HepG2 (cell line): ENCODE data around the gene RETREG2. TPM values are rescaled to one million over a fixed set of nuclear protein-coding genes. Genes with fewer than 3 reads are reported as not detected.

ENCODE experiments used
- ARHGAP35 ChIP-seq: sonication (generic); formaldehyde crosslinking; IDR thresholded peaks from 2 replicates; pipeline ENCODE4 v1.9.0; 2022; ENCODE audit warnings: mild to moderate bottlenecking, inconsistent platforms, moderate library complexity, missing genetic modification reagents, borderline replicate concordance
- DR1 ChIP-seq: sonication (generic); formaldehyde crosslinking; IDR thresholded peaks from 2 replicates; pipeline ENCODE4 v1.8.0; 2021; ENCODE audit warnings: mild to moderate bottlenecking, missing genetic modification reagents, inconsistent platforms
- FOXK2 ChIP-seq: fragments of 450-650 bp; IDR thresholded peaks from 2 replicates; pipeline ENCODE4 v1.6.1; 2016
- HMGXB4 ChIP-seq, 2 experiments: sonication (generic) in 1 of 2; formaldehyde crosslinking in 1 of 2; IDR thresholded peaks; 2 replicates each; pipeline versions ENCODE4 v1.4.0 to v1.6.1; 2018 to 2020; ENCODE audit warnings: missing genetic modification reagents in 2 of 2, borderline replicate concordance in 1 of 2, low read depth in 1 of 2, mild to moderate bottlenecking in 1 of 2, missing biosample characterization in 1 of 2
- HOXD1 ChIP-seq: sonication (generic); formaldehyde crosslinking; IDR thresholded peaks from 2 replicates; pipeline ENCODE4 v1.5.0; 2020; ENCODE audit warnings: missing genetic modification reagents
- MEIS1 ChIP-seq: sonication (generic); formaldehyde crosslinking; IDR thresholded peaks from 2 replicates; pipeline ENCODE4 v1.9.0; 2021; ENCODE audit warnings: mild to moderate bottlenecking, missing genetic modification reagents, moderate library complexity, borderline replicate concordance
- NR2F2 ChIP-seq: IDR thresholded peaks from 2 replicates; pipeline ENCODE4 v1.6.1; 2012; ENCODE audit warnings: low read depth, inconsistent platforms, borderline replicate concordance
- NRL ChIP-seq: sonication (generic); formaldehyde crosslinking; IDR thresholded peaks from 2 replicates; pipeline ENCODE4 v1.5.0; 2020; ENCODE audit warnings: missing genetic modification reagents, mild to moderate bottlenecking, moderate library complexity, borderline replicate concordance
- POLR2AphosphoS5 ChIP-seq: IDR thresholded peaks from 2 replicates; pipeline ENCODE4 v1.6.1; 2012; ENCODE audit warnings: low read depth, low read length
- TOPORS ChIP-seq: sonication (generic); formaldehyde crosslinking; IDR thresholded peaks from 2 replicates; pipeline ENCODE4 v1.8.0; 2023; ENCODE audit warnings: mild to moderate bottlenecking, missing genetic modification reagents
- ZBTB2 ChIP-seq: sonication (generic); formaldehyde crosslinking; IDR thresholded peaks from 2 replicates; pipeline ENCODE4 v1.8.0; 2022; ENCODE audit warnings: low read depth, missing genetic modification reagents
- ZBTB38 ChIP-seq: sonication (generic); formaldehyde crosslinking; IDR thresholded peaks from 2 replicates; pipeline ENCODE4 v1.5.1; 2020; ENCODE audit warnings: mild to moderate bottlenecking, missing genetic modification reagents
- ZMYM2 ChIP-seq: sonication (generic); formaldehyde crosslinking; IDR thresholded peaks from 2 replicates; pipeline ENCODE4 v1.8.0; 2022; ENCODE audit warnings: mild to moderate bottlenecking, missing genetic modification reagents
- ZNF350 ChIP-seq: sonication (generic); formaldehyde crosslinking; IDR thresholded peaks from 2 replicates; pipeline ENCODE4 v1.4.0; 2020; ENCODE audit warnings: mild to moderate bottlenecking, low read depth, missing genetic modification reagents, borderline replicate concordance
- ZNF605 ChIP-seq: sonication (generic); formaldehyde crosslinking; IDR thresholded peaks from 2 replicates; pipeline ENCODE4 v1.8.0; 2022; ENCODE audit warnings: mild to moderate bottlenecking, missing genetic modification reagents
- ZNF607 ChIP-seq: sonication (generic); formaldehyde crosslinking; IDR thresholded peaks from 2 replicates; pipeline ENCODE4 v1.5.1; 2020; ENCODE audit warnings: missing genetic modification reagents, mild to moderate bottlenecking, borderline replicate concordance
- ZNF704 ChIP-seq: sonication (generic); formaldehyde crosslinking; IDR thresholded peaks from 2 replicates; pipeline ENCODE4 v1.8.1; 2023; ENCODE audit warnings: mild to moderate bottlenecking, inconsistent platforms, moderate library complexity, missing genetic modification reagents, borderline replicate concordance
- polyA plus RNA-seq, 8 experiments: library from polyadenylated mRNA; depleted of rRNA in 3 of 8; stranded (reverse) in 7 of 8; unstranded in 1 of 8; fragments of >200 nt; fragmentation: Illumina TruSeq in 4 of 8; extraction: Trizol in 4 of 8; gene quantifications; 2 replicates each; pipeline versions ENCODE4 v1.2.1 to v1.2.3, GENCODE V29; 2011 to 2016; ENCODE audit warnings: low read depth in 4 of 8, missing spikeins in 1 of 8, mixed read lengths in 1 of 8; ENCODE audit not compliant: insufficient read depth in 1 of 8
- total RNA-seq, 5 experiments: library from RNA; depleted of rRNA; stranded (reverse); fragments of >200 nt; fragmentation: Illumina TruSeq; extraction: Trizol; gene quantifications; 2 replicates each; pipeline ENCODE4 v1.2.3, GENCODE V29; 2016; ENCODE audit warnings: low read depth in 1 of 5
- TF ChIP-seq, protein P1 (sequence below): fragments of 450-650 bp; IDR thresholded peaks from 2 replicates; pipeline ENCODE4 v1.6.1; 2017; ENCODE audit warnings: mild to moderate bottlenecking
- TF ChIP-seq, protein P2 (sequence below): IDR thresholded peaks from 2 replicates; pipeline ENCODE4 v1.6.1; 2016; ENCODE audit warnings: missing compliant biosample characterization, missing genetic modification reagents, borderline replicate concordance

The RETREG2 gene
- total and polyA plus RNA-seq, 2 of the 13 experiments (the other 11 are each of a cell fraction or from before 2014, with no cell fraction given) = 86.0 to 134 TPM

GRCh38 chr2:219229305-219230058 is 51.4 kb downstream of the RETREG2 start, which contains the start of the genes ANKZF1 and ATG9A (continued):
- TF ChIP-seq, protein P1, sequence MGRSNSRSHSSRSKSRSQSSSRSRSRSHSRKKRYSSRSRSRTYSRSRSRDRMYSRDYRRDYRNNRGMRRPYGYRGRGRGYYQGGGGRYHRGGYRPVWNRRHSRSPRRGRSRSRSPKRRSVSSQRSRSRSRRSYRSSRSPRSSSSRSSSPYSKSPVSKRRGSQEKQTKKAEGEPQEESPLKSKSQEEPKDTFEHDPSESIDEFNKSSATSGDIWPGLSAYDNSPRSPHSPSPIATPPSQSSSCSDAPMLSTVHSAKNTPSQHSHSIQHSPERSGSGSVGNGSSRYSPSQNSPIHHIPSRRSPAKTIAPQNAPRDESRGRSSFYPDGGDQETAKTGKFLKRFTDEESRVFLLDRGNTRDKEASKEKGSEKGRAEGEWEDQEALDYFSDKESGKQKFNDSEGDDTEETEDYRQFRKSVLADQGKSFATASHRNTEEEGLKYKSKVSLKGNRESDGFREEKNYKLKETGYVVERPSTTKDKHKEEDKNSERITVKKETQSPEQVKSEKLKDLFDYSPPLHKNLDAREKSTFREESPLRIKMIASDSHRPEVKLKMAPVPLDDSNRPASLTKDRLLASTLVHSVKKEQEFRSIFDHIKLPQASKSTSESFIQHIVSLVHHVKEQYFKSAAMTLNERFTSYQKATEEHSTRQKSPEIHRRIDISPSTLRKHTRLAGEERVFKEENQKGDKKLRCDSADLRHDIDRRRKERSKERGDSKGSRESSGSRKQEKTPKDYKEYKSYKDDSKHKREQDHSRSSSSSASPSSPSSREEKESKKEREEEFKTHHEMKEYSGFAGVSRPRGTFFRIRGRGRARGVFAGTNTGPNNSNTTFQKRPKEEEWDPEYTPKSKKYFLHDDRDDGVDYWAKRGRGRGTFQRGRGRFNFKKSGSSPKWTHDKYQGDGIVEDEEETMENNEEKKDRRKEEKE = no peak
- TF ChIP-seq DR1 (CRISPR knock-in tag) (peak; percentile 87), MEIS1 (CRISPR knock-in tag) (0 out of 2 replicates have a peak, but pooled peaks have one; percentile 8), HOXD1 (CRISPR knock-in tag) (0 out of 2 replicates have a peak, but pooled peaks have one; percentile 33), ZNF704 (CRISPR knock-in tag) (0 out of 2 replicates have a peak, but pooled peaks have one; percentile 71), HMGXB4 (CRISPR knock-in tag; IDR thresholded peaks at IDR 0.05; ENCODE audit: borderline replicate concordance in 1 of 2, low read depth in 1 of 2) (peak; percentile 75; a peak in 3 of 4 replicates), NRL (0 out of 2 replicates have a peak, but pooled peaks have one; percentile 28), ZBTB2 (CRISPR knock-in tag) (no peak), POLR2AphosphoS5 (peak; percentile 97), ZNF605 (CRISPR knock-in tag) (peak; percentile 95), FOXK2 (peak; percentile 72; the same call in 1 of the 2 replicates), ZBTB38 (peak; percentile 12; the same call in 1 of the 2 replicates), ARHGAP35 (CRISPR knock-in tag) (peak; percentile 6; the same call in 1 of the 2 replicates), ZNF350 (0 out of 2 replicates have a peak, but pooled peaks have one; percentile 82), NR2F2 (no peak), ZMYM2 (CRISPR knock-in tag) (0 out of 2 replicates have a peak, but pooled peaks have one; percentile 46), ZNF607 (CRISPR knock-in tag) (no peak; the same call in 1 of the 2 replicates), TOPORS (peak; percentile 58)
- TF ChIP-seq, protein P2, sequence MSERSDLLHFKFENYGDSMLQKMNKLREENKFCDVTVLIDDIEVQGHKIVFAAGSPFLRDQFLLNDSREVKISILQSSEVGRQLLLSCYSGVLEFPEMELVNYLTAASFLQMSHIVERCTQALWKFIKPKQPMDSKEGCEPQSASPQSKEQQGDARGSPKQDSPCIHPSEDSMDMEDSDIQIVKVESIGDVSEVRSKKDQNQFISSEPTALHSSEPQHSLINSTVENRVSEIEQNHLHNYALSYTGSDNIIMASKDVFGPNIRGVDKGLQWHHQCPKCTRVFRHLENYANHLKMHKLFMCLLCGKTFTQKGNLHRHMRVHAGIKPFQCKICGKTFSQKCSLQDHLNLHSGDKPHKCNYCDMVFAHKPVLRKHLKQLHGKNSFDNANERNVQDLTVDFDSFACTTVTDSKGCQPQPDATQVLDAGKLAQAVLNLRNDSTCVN (CRISPR knock-in tag) = peak; percentile 42
